GM19463 (cell line): Measurements from ENCODE around the gene ARHGAP8.
"Not testable (repeated sequence)": the region's sequence is repeated elsewhere in the genome, so short reads cannot be mapped to it uniquely, and the experiment has no call there.

Source experiments
- ATAC-seq: cut with Tn5 transposase; IDR thresholded peaks from one replicate; pipeline ENCODE4 v1.9.1; 2021; ENCODE audit warnings: mild to moderate bottlenecking, moderate library complexity; ENCODE audit not compliant: unreplicated experiment

Gene ARHGAP8

GRCh38 chr22:44737406-44738346 is 14.7 kb upstream of the ARHGAP8 start:
- no peak for ATAC-seq

- no peak for ATAC-seq
Measured at GRCh38 chr22:44738347-44738715, 14.0 kb upstream of the ARHGAP8 start.

- no peak for ATAC-seq
Measured at GRCh38 chr22:44739024-44739423, 13.4 kb upstream of the ARHGAP8 start.

- ATAC-seq = not testable (repeated sequence)
Measured at GRCh38 chr22:44739666-44740065, 12.7 kb upstream of the ARHGAP8 start.

- no peak for ATAC-seq
Measured at GRCh38 chr22:44740307-44740706, 12.1 kb upstream of the ARHGAP8 start.

GRCh38 chr22:44741929-44742328 is 10.4 kb upstream of the ARHGAP8 start:
- ATAC-seq = no peak

GRCh38 chr22:44743247-44743646 is 9.1 kb upstream of the ARHGAP8 start:
- no peak for ATAC-seq

GRCh38 chr22:44743804-44744211 is 8.6 kb upstream of the ARHGAP8 start:
- no peak for ATAC-seq

- ATAC-seq = no peak
Measured at GRCh38 chr22:44745853-44746789, 6.3 kb upstream of the ARHGAP8 start.

GRCh38 chr22:44747784-44748127 is 4.6 kb upstream of the ARHGAP8 start:
- ATAC-seq = not testable (repeated sequence)

GRCh38 chr22:44748524-44748923 is 3.9 kb upstream of the ARHGAP8 start:
- ATAC-seq = no peak

GRCh38 chr22:44750481-44750880 is 1.9 kb upstream of the ARHGAP8 start:
- ATAC-seq = no peak

GRCh38 chr22:44753189-44754042 is 1.0 kb downstream of the ARHGAP8 start:
- no peak for ATAC-seq

- no peak for ATAC-seq
Measured at GRCh38 chr22:44754998-44755397, 2.6 kb downstream of the ARHGAP8 start.

- ATAC-seq = no peak
Measured at GRCh38 chr22:44755417-44755816, 3.0 kb downstream of the ARHGAP8 start.

GRCh38 chr22:44755956-44756361 is 3.6 kb downstream of the ARHGAP8 start:
- no peak for ATAC-seq

- ATAC-seq = no peak
Measured at GRCh38 chr22:44758344-44758973, 6.1 kb downstream of the ARHGAP8 start.

GRCh38 chr22:44759001-44759400 is 6.6 kb downstream of the ARHGAP8 start:
- no peak for ATAC-seq

- ATAC-seq = no peak
Measured at GRCh38 chr22:44759430-44760310, 7.3 kb downstream of the ARHGAP8 start.
